HG02588 (cell line): ENCODE data around the gene RNF157.
"Not testable (repeated sequence)": the region's sequence is repeated elsewhere in the genome, so short reads cannot be mapped to it uniquely, and the experiment has no call there.

Source experiments
- ATAC-seq: cut with Tn5 transposase; IDR thresholded peaks from one replicate; pipeline ENCODE4 v1.9.1; 2021; ENCODE audit warnings: mild to moderate bottlenecking, moderate library complexity; ENCODE audit not compliant: unreplicated experiment

RNF157 gene

GRCh38 chr17:76270770-76271668 lies 30.7 kb upstream of the RNF157 start:
- ATAC-seq, result no peak

- ATAC-seq, result no peak
Observed at GRCh38 chr17:76270127-76270592, 29.9 kb upstream of the RNF157 start.

- ATAC-seq, result no peak
Observed at GRCh38 chr17:76268991-76269981, 29.0 kb upstream of the RNF157 start.

DNA sequence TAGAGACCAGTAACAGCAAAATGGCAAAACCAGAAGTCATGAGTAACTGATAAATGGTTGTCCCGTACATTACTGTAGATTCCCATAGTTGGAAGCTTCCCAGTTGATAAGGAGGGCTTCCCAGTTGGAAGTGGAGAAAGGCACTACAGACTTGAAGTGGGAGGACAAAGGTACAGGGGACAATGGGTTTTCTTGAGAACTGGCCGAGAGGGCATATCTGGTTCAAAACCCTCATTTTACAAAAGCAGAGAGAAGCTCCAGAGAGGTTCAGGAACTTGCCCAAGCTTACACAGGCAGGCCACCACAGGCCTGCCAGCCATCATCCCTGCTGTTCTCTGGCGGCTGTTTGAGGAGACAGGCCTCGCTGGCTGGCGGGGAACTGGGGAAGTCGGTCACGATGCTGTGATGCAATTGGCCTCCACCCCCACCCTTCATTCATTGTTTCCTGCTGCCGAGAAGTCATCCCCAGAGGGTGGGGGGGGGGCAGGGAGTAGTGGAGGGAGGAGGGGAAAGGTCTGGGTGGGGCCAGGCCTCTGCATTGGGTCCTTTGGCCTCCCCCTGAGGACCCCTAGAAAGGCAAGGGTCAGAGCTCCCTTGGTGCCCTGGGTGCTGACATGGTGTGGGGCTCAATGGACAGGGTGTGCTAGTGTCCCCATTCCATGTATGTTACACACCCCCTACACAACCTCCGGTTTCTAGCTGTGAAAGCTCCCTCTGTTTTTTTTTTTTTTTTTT lies 27.9 kb upstream of the RNF157 start:
- ATAC-seq, result no peak

DNA sequence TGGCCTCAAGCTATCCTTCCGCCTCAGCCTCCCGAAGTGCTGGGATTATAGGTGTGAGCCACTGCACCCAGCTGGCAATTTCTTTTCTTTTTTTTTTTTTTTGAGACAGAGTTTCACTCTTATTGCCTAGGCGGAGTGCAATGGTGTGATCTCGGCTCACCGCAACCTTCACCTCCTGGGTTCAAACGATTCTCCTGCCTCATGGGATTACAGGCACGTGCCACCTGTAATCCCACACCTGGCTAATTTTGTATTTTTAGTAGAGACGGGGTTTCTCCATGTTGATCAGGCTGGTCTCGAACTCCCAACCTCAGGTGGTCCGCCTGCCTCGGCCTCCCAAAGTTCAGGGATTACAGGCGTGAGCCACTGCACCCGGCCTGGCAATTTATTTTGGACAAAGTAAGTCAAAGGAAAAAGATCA lies 27.3 kb upstream of the RNF157 start:
- not testable (repeated sequence) for ATAC-seq

DNA sequence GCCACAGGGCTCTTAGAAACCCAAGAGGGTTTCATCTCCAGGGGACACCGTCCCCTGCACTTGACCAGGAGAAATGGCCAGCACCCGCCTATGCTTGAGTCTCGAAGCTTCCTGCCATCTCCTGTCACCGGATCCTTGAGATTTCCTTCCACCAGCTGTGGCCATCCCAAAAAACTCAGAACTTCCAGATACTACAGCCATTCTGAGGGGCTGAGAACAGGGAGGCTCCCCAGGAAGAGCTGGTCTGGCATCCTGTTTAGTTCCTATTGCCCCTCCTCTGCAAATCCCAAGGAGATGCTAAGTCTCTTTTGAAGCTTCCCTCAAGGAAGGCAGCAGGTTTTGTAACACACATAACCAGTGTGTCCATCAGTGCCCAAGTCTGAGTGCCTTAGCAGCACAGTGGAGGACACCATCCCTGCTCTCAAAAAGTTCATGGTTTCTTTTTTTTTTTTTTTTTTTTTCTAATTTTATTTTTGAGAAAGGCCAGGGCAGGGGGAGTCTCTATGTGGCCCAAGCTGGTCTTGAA lies 26.8 kb upstream of the RNF157 start:
- no peak for ATAC-seq

GRCh38 chr17:76266244-76266938 lies 26.1 kb upstream of the RNF157 start:
- no peak for ATAC-seq

- no peak for ATAC-seq
Observed at GRCh38 chr17:76265624-76266243, 25.4 kb upstream of the RNF157 start.

DNA sequence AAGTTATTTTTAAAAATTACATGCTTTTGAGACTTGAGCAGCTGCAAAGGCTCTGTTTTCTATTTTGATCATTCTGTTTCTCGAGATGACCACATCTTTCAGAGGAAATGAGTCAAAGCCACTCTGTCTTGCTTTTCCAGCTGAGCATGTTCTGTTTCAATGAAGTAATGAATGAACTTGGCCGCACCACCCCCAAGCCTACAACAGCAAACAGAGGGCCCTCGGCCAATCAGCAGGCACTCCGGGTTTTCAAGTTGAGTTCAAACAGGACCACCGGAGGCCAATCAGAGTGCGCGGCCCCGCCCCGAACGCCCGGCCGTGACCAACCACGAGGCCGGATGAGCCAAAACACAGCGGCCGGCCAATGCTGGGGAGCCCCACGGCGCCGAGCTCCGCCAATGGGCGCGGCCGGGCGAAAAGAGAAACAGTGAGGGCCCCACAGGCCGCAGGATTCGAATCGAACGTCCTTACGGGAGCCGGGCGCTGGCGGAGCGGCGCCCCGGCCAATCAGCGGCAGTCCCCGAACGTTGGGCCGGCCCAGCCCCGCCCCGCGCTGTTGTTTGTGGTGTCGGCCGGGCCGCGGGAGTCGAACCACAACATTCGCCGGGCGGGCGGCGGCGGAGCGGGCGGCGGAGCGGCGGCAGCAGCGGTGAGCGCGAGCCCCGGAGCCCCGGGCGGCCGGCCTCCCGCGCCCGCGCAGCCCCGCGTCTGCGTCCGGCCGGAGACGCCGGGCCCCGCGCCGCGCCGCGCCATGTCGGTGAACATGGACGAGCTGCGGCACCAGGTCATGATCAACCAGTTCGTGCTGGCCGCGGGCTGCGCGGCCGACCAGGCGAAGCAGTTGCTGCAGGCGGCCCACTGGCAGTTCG lies 24.7 kb upstream of the RNF157 start, which contains the start of gene UBALD2:
Gene UBALD2 (plus strand): TSS at position 594 of the 869 bp plus-strand sequence. CDS start 158 bp downstream, at position 752.
- peak; percentile 73 for ATAC-seq

GRCh38 chr17:76264425-76264754 lies 24.1 kb upstream of the RNF157 start:
- peak; percentile 0 for ATAC-seq

DNA sequence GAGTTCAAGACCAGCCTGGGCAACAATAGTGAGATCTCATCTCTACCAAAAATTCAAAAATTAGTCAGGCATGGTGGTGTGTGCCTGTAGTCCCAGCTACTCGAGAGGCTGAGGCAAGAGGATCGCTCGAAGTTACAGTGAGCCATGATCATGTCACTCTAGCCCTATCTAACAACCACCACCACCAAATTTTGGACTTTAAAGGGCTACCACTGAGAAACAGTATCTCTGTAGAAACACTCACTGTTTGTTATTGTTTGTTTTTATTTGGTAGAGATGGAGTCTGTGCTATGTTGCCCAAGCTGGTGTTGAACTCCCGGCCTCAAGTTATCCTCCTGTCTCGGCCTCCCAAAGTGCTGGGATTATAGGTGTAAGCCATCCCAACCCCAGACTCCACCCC lies 23.6 kb upstream of the RNF157 start:
- ATAC-seq, result no peak

GRCh38 chr17:76262732-76263344 lies 22.5 kb upstream of the RNF157 start:
- no peak for ATAC-seq

DNA sequence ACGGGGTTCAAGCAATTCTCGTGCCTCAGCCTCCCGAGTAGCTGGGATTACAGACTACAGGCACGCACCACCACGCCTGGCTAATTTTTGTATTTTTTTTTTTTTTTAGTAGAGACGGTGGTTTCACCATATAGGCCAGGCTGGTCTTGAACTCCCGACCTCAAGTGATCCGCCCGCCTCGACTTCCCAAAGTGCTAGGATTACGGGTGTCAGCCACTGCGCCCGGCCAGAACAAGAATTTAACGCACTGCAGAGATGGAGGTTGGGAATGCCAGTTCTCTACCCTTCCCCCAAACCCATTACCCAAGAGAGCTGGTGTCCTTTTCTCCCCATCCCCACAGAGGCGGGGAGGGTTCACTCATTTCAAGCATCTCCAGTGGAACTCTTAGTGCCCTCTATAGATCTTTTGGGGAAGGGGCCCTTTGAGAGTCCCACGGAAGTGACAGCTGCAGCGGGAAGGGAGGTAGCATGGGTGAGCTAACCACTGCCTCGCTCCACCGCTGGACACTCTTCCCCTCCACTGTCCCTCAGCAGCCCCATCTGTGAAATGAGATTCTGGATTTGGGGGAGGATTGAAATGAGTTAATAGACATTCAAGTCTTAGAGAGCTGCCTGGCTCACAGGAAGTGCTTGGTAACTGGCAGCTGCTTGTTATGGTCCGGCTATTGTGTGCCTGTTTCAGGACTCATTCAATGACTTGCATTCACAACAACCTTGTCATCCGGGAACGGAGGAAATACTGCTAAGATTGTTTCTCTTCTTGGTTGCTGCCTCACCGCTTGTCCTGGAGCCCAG lies 21.3 kb upstream of the RNF157 start:
- ATAC-seq, result no peak

DNA sequence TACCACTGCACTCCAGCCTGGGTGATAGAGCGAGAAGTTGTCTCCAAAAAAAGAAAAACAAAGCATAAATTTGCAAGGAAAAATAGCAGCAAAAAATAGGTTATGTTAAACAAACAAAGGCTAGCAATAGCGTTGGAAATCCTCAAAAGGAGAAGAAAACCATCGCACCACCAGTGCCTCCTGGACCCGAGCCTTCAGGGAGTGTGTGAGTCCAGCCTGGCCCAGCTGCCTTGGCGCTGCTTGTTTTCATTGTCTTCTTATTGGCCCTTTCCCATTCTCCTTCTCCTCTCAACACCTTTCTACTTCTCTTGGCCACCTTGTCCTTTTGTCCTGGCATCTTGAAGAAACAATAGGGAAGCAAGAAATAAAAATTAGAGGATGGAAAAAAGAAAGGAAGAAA lies 20.4 kb upstream of the RNF157 start:
- no peak for ATAC-seq

DNA sequence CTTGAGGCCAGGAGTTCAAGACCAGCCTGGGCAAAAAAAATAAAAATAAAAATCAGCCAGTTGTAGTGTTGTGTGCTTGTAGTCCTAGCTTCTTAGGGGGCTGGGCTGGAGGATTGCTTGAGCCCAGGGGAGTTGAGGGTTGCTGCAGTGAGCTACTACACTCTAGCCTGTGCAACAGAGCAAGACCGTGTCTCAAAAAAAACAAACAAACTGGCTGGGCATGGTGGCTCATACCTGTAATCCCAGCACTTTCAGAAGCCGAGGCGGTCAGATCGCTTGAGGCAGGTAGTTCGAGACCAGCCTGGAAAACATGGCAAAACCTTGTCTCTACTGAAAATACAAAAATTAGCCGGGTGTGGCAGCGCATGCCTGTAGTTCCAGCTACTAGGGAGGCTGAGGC lies 19.9 kb upstream of the RNF157 start:
- no peak for ATAC-seq

- ATAC-seq, result not testable (repeated sequence)
Observed at GRCh38 chr17:76256430-76257050, 16.2 kb upstream of the RNF157 start.
